CD4-positive, alpha-beta T cell (primary cell): ENCODE results near the gene CMKLR1. TPM values are rescaled to one million over a fixed set of nuclear protein-coding genes. Genes with fewer than 3 reads are reported as not detected.

Experiments
- ATAC-seq: fragments of 200-7000 bp; cut with Tn5 transposase; one replicate; pipeline ENCODE4 v1.10.0; 2022; ENCODE audit warnings: mild to moderate bottlenecking; ENCODE audit not compliant: poor library complexity
- CTCF ChIA-PET: fragments of 350-600 bp; sonication (Branson Sonifier 250); formaldehyde crosslinking; loops from one replicate; lab custom pipeline; 2021; ENCODE audit warnings: antibody characterized with exemption, inconsistent platforms; lab: Charles Lee
- POLR2A ChIA-PET: fragments of 350-600 bp; sonication (Branson Sonifier 250); formaldehyde crosslinking; loops from one replicate; lab custom pipeline; 2021; ENCODE audit warnings: antibody characterized with exemption, inconsistent platforms; lab: Charles Lee
- DNase-seq, 14 experiments: peaks; one replicate each; pipeline ENCODE4 v3.0.0-alpha.2; 2013 to 2020; ENCODE audit warnings: mixed read lengths in 2 of 14
- H3K27ac ChIP-seq, 2 donors: one replicate each; pipeline versions ENCODE4 v1.5.1 to v1.7.0; 2013; ENCODE audit warnings: low read length in 2 of 2, low read depth in 1 of 2, mild to moderate bottlenecking in 1 of 2
- H3K27me3 ChIP-seq, 2 experiments: 1 replicate in 1 of 2; 2 replicates in 1 of 2; pipeline versions ENCODE4 v1.6.1 to v1.7.0; 2013; ENCODE audit warnings: low read length in 2 of 2, control low read depth in 1 of 2, mild to moderate bottlenecking in 1 of 2, moderate library complexity in 1 of 2; ENCODE audit not compliant: insufficient read depth in 2 of 2, control insufficient read depth in 1 of 2
- H3K36me3 ChIP-seq: one replicate; pipeline ENCODE4 v1.6.1; 2013; ENCODE audit warnings: low read length, control low read depth; ENCODE audit not compliant: insufficient read depth
- H3K4me1 ChIP-seq: one replicate; pipeline ENCODE4 v1.6.1; 2013; ENCODE audit warnings: low read length, control low read depth; ENCODE audit not compliant: insufficient read depth
- H3K4me3 ChIP-seq: one replicate; pipeline ENCODE4 v1.5.1; 2013; ENCODE audit warnings: mild to moderate bottlenecking, low read length, moderate library complexity
- H3K9me3 ChIP-seq, 2 experiments: 1 replicate in 1 of 2; 2 replicates in 1 of 2; pipeline versions ENCODE4 v1.6.1 to v1.7.0; 2013; ENCODE audit warnings: low read length in 2 of 2, mild to moderate bottlenecking in 2 of 2, control low read depth in 1 of 2, moderate library complexity in 1 of 2; ENCODE audit not compliant: control insufficient read depth in 1 of 2, insufficient read depth in 1 of 2
- H3K27ac Mint-ChIP-seq: one replicate; pipeline ENCODE4 v1.8.0; 2020; ENCODE audit warnings: mixed read lengths
- H3K27me3 Mint-ChIP-seq: one replicate; pipeline ENCODE4 v1.8.0; 2021; ENCODE audit warnings: mixed read lengths
- H3K36me3 Mint-ChIP-seq: one replicate; pipeline ENCODE4 v1.8.0; 2021; ENCODE audit warnings: low read depth, mixed read lengths
- H3K4me1 Mint-ChIP-seq: one replicate; pipeline ENCODE4 v1.8.0; 2021; ENCODE audit warnings: low read depth, mixed read lengths
- H3K4me3 Mint-ChIP-seq: one replicate; pipeline ENCODE4 v1.8.0; 2020; ENCODE audit warnings: mild to moderate bottlenecking, mixed read lengths
- H3K9me3 Mint-ChIP-seq: one replicate; pipeline ENCODE4 v1.8.0; 2020; ENCODE audit warnings: mixed read lengths
- CTCF ChIP-seq: fragments of 200-600 bp; IDR thresholded peaks from one replicate; pipeline ENCODE4 v1.8.0; 2022; ENCODE audit warnings: antibody characterized with exemption, mild to moderate bottlenecking
- intact Hi-C, 2 experiments: fragments of 100-400 bp; cut with DNase I in 1 of 2; cut with micrococcal nuclease in 1 of 2; formaldehyde crosslinking; loops; one replicate each; pipeline versions ENCODE4 v1.15.1 to v1.9.0; 2023 to 2025; cut with DNase I, micrococcal nuclease
- total RNA-seq, 174 experiments: library from RNA in 2 of 174; stranded (reverse) in 2 of 174; gene quantifications; one replicate each; pipeline ENCODE4 v1.2.3 and lab custom pipeline; 2021 to 2026

Gene CMKLR1
- total RNA-seq, 2 experiments from 2014 or later: not detected

GRCh38 chr12:108255252-108255602 lies 83.9 kb downstream of the CMKLR1 start:
- H3K27ac ChIP-seq: no peak overlapping the region
- H3K9me3 ChIP-seq: peaks cover 0 to 7% of the 10 kb centered on the region in 2 experiments
- ChIA-PET POLR2A (no interaction called here), CTCF (no interaction called here)
- no peaks in the 10 kb centered on the region for H3K36me3 Mint-ChIP-seq
- ATAC-seq (no peak), DNase-seq (no peak)
- no peak overlapping the region for H3K27ac Mint-ChIP-seq
- peaks cover 6% of the 10 kb centered on the region for H3K9me3 Mint-ChIP-seq
- H3K4me3 ChIP-seq: no peak overlapping the region
- H3K36me3 ChIP-seq: no peaks in the 10 kb centered on the region
- intact Hi-C loops: no loop called here
- no peak for TF ChIP-seq CTCF
- no peaks in the 10 kb centered on the region for H3K4me1 ChIP-seq
- peaks cover 31% of the 10 kb centered on the region for H3K27me3 Mint-ChIP-seq
- H3K27me3 ChIP-seq: peaks cover 0 to 6% of the 10 kb centered on the region in 2 experiments
- no peaks in the 10 kb centered on the region for H3K4me1 Mint-ChIP-seq
- H3K4me3 Mint-ChIP-seq: no peak overlapping the region

DNA sequence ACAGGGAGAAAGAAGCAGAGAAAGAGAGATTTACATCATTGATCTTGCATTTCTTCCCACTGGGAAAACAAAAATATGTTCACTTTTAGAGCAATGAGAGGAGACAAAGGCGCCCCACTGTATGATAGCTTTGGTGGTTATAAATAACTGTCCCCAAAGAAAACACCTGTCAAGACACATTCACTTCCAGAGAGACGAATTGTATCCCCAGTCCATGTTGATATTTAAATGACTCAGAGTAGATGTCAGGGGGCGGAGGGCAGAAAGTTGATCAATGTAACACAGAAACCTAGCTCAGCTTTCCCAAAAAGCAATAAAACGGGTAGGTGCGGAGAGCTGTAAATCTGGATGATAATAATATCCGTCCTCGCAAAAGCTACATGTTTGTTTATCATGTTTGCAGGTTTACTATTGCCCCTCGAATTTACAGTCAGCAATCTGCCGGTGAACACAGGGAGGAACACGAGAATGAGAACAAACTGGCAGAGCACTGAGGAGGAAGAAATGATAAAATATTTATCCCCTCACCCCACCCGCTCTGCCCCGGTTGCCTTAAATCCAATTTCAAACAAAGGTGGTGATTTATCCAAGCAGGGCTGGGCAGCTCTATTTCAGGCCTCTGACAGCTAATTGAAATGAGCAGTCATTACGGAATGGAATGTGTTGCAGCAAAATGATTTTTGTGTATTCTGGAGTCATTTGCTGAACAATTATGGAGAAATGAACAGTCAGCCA lies 84.4 kb downstream of the CMKLR1 start:
- no peaks in the 10 kb centered on the region for H3K4me1 Mint-ChIP-seq
- peaks cover 36% of the 10 kb centered on the region for H3K27me3 Mint-ChIP-seq
- no peak overlapping the region for H3K4me3 Mint-ChIP-seq
- CTCF ChIA-PET: no interaction called here
- H3K36me3 Mint-ChIP-seq: no peaks in the 10 kb centered on the region
- no peak overlapping the region for H3K27ac Mint-ChIP-seq
- H3K27ac ChIP-seq: no peak overlapping the region
- intact Hi-C loops: no loop called here
- H3K9me3 Mint-ChIP-seq: peaks cover 3% of the 10 kb centered on the region
- no peak for TF ChIP-seq CTCF
- no peaks in the 10 kb centered on the region for H3K36me3 ChIP-seq
- POLR2A ChIA-PET: no interaction called here
- DNase-seq (no peak), ATAC-seq (no peak)
- peaks cover 0 to 6% of the 10 kb centered on the region in 2 experiments for H3K27me3 ChIP-seq
- H3K4me1 ChIP-seq: no peaks in the 10 kb centered on the region
- H3K9me3 ChIP-seq: peaks cover 0 to 1% of the 10 kb centered on the region in 2 experiments
- no peak overlapping the region for H3K4me3 ChIP-seq

DNA sequence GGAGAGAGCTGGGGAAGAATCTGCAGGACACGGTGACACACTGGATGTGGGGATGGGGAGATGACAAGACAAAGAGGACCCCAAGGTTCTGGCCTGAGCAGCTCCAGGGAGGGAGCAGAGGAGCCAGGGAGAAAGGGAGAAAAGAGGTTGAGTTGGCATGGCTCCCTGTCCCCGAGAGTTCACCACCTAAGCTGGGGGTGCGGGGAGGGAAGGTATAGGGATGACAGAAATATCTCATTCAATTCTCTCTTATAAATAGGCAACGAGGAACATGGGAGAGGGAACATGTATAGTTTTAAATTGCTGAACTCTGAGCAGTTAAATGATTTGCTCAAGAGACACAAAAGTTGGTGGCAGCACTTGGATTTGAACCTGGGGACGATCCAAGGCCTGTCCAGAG lies 85.1 kb downstream of the CMKLR1 start:
- no peak for ATAC-seq
- DNase-seq: no peak
- no peak for TF ChIP-seq CTCF
- CTCF ChIA-PET: no interaction called here
- Mint-ChIP-seq H3K9me3 (no peaks in the 10 kb centered on the region), H3K27ac (no peak overlapping the region), H3K36me3 (no peaks in the 10 kb centered on the region), H3K4me1 (no peaks in the 10 kb centered on the region), H3K4me3 (no peak overlapping the region), H3K27me3 (peaks cover 43% of the 10 kb centered on the region)
- Histone ChIP-seq H3K27ac (no peak overlapping the region), H3K4me3 (no peak overlapping the region), H3K9me3 (no peaks in the 10 kb centered on the region), H3K36me3 (no peaks in the 10 kb centered on the region), H3K27me3 (peaks cover 2 to 6% of the 10 kb centered on the region in 2 experiments), H3K4me1 (no peaks in the 10 kb centered on the region)
- POLR2A ChIA-PET: no interaction called here
- intact Hi-C loops: no loop called here
